Colonic mucosa (tissue), 4 donors: ENCODE results near the gene DAZ3. TPM values are rescaled to one million over a fixed set of nuclear protein-coding genes. Genes with fewer than 3 reads are reported as not detected.
"Not testable (repeated sequence)": the region's sequence is repeated elsewhere in the genome, so short reads cannot be mapped to it uniquely, and the experiment has no call there.

Experiments
- DNase-seq: peaks from one replicate; pipeline ENCODE4 v3.0.0-alpha.2; 2020
- H3K27ac ChIP-seq: fragments of 200-600 bp; one replicate; pipeline ENCODE4 v1.8.0; 2021
- H3K27me3 ChIP-seq: fragments of 200-600 bp; one replicate; pipeline ENCODE4 v1.8.0; 2021
- H3K36me3 ChIP-seq: fragments of 200-600 bp; one replicate; pipeline ENCODE4 v1.8.0; 2021
- H3K4me1 ChIP-seq: fragments of 200-600 bp; one replicate; pipeline ENCODE4 v1.8.0; 2021; ENCODE audit warnings: mild to moderate bottlenecking
- H3K4me3 ChIP-seq: fragments of 200-600 bp; one replicate; pipeline ENCODE4 v1.8.0; 2021
- H3K9ac ChIP-seq, 2 donors: one replicate each; pipeline ENCODE4 v1.7.0; 2013; ENCODE audit warnings: control low read depth in 2 of 2, low read depth in 2 of 2, low read length in 2 of 2
- H3K9me3 ChIP-seq: fragments of 200-600 bp; one replicate; pipeline ENCODE4 v1.8.0; 2021
- intact Hi-C: fragments of 100-400 bp; cut with DNase I; formaldehyde crosslinking; loops from one replicate; pipeline ENCODE4 v1.14.1; 2022
- total RNA-seq, 2 donors: library from RNA; stranded (reverse); fragmentation: NEBNext Ultra II Directional in 1 of 2; extraction: Animal tissue kit (Norgen Biotek cat#: 25700) in 1 of 2; gene quantifications; one replicate each; pipeline ENCODE4 v1.2.1, GENCODE V29; 2021
- donor health status: healthy.
- donor health status: DM: no; HTN: no; CAD: no.
- donor health status: DM: no; HTN: no; CAD: no.

Gene DAZ3
- not detected for total RNA-seq

DNA sequence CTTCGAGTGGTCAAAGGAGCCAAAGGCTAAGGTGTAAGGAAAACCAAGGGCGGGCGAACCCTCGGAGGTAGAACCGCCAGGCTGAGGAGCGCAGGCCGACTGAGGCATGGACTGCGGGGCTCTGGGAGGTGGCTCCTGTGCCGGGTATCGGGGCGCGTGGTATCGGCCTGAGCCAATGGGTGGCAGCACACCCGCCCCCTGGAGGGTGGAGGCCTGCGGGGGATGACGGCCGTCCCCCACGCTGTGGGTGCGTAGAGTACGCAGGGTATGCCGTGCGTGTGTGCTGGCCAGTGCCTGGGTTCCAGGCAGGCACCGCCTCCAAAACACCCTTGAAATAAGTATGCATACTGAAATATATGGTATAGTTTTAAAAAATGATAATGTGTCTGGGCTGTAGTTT, at the start of gene DAZ3:
Gene DAZ3, minus strand, starts transcription at position 101 of the 400 bp plus-strand sequence. CDS start 208 bp downstream, outside the sequence.
- not testable (repeated sequence) for H3K27ac ChIP-seq, H3K9me3 ChIP-seq, DNase-seq

GRCh38 chrY:24833619-24834018, 20.4 kb upstream of the DAZ3 start, which contains the start of gene DAZ4:
Gene DAZ4, plus strand, starts transcription at chrY:24833919. Its CDS starts 208 bp downstream, at chrY:24834127.
- H3K27ac ChIP-seq, H3K36me3 ChIP-seq, H3K9me3 ChIP-seq, H3K4me3 ChIP-seq, H3K27me3 ChIP-seq, DNase-seq, H3K9ac ChIP-seq, H3K4me1 ChIP-seq, intact Hi-C loops: not testable (repeated sequence)

More for the DNA sequence above, at the start of gene DAZ3:
- H3K27me3 ChIP-seq, H3K4me1 ChIP-seq, H3K4me3 ChIP-seq, H3K36me3 ChIP-seq, H3K9ac ChIP-seq, intact Hi-C loops: not testable (repeated sequence)

DNA sequence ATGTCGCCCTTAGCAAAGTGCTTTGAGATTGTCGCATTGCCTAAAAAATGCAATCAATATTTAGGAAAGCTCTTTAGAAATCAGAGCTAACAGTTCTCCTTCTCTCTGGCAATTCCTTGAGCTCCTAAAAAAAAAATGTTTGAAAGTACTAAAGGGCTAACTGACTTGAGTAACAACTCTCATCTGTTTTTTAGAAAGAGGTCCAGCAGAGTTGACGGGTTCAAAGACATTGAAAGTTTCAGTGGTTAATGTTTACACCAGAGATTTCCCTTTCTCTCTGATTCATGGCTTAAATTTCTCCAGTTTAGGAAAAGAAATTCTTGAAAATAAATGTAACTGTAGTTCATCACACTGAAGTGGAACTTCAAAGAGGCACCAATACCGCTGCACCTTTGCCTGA, 11.9 kb upstream of the DAZ3 start:
- H3K4me1 ChIP-seq, H3K27me3 ChIP-seq, DNase-seq, intact Hi-C loops, H3K4me3 ChIP-seq, H3K36me3 ChIP-seq, H3K27ac ChIP-seq, H3K9ac ChIP-seq, H3K9me3 ChIP-seq: not testable (repeated sequence)

DNA sequence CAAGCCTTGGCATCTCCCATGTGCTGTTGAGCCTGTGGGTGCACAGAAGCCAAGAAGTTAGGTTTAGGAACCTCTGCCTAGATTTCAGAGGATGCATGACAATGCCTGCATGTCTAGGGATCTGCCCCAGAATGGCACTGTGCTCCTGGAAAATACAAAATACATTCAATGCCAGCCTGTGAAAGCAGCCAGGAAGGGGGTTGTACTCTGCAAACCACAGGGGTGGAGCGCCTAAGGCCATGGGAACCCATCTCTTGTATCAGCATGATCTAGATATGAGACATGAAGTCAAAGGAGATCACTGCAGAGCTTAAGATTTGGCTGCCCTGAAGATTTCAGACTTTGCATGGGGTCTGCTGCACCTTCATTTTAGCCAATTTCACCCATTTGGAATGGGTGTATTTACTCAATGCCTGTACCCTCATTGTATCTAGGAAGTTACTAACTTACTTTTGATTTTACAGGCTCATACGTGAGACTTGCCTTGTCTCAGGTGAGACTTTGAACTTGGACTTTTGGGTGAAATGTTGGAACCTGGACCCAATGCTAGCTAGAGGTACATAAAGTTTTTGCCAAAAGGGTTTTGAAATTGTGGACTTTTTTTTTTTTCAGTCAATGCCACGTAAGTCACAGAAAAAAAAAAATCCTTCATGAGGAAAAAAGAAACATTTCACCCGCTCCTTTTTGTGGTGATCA, 11.1 kb upstream of the DAZ3 start:
- H3K4me3 ChIP-seq, H3K27me3 ChIP-seq, H3K36me3 ChIP-seq, H3K27ac ChIP-seq, H3K9me3 ChIP-seq, H3K9ac ChIP-seq, DNase-seq, H3K4me1 ChIP-seq, intact Hi-C loops: not testable (repeated sequence)

DNA sequence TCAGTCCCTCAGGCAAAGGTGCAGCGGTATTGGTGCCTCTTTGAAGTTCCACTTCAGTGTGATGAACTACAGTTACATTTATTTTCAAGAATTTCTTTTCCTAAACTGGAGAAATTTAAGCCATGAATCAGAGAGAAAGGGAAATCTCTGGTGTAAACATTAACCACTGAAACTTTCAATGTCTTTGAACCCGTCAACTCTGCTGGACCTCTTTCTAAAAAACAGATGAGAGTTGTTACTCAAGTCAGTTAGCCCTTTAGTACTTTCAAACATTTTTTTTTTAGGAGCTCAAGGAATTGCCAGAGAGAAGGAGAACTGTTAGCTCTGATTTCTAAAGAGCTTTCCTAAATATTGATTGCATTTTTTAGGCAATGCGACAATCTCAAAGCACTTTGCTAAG, 8.6 kb upstream of the DAZ3 start:
- H3K4me1 ChIP-seq, H3K4me3 ChIP-seq, DNase-seq, H3K27me3 ChIP-seq, H3K36me3 ChIP-seq, H3K27ac ChIP-seq, H3K9ac ChIP-seq, intact Hi-C loops, H3K9me3 ChIP-seq: not testable (repeated sequence)

Other genes starting within 250 kb of the DAZ3 start
- not detected for gene BPY2B, start 195.4 kb downstream of the DAZ3 start, total RNA-seq
- gene DAZ4, start 20.5 kb upstream of the DAZ3 start, total RNA-seq, result not detected
- gene BPY2C, start 238.7 kb upstream of the DAZ3 start, total RNA-seq, result not detected